ENCODE measurements around the gene TMEM150A. TPM values are rescaled to one million over a fixed set of nuclear protein-coding genes. Genes with fewer than 3 reads are reported as not detected.
"Not testable (repeated sequence)": the region's sequence is repeated elsewhere in the genome, so short reads cannot be mapped to it uniquely, and the experiment has no call there.

Gene TMEM150A
- total RNA-seq, 1 experiment from 2014 or later = 11.1 TPM

GRCh38 chr2:85613717-85614515 is 11.4 kb upstream of the TMEM150A start:
- no peak for DNase-seq (ENCODE audit: extremely low read depth, low read depth)

GRCh38 chr2:85611705-85612587 is 9.4 kb upstream of the TMEM150A start, which contains the start of gene C2orf68:
TSS of gene C2orf68 (minus strand) at chr2:85612066. CDS start at chr2:85611984, 82 bp downstream.
- DNase-seq (ENCODE audit: extremely low read depth, low read depth) = peak; percentile 84

GRCh38 chr2:85611217-85611704 is 8.8 kb upstream of the TMEM150A start:
- DNase-seq (ENCODE audit: extremely low read depth, low read depth) = no peak

- DNase-seq (ENCODE audit: extremely low read depth, low read depth) = no peak
Observed at GRCh38 chr2:85607268-85608215, 5.0 kb upstream of the TMEM150A start.

- DNase-seq (ENCODE audit: extremely low read depth, low read depth) = no peak
Observed at GRCh38 chr2:85606116-85606455, 3.6 kb upstream of the TMEM150A start.

GRCh38 chr2:85605406-85606115 is 3.1 kb upstream of the TMEM150A start:
- DNase-seq (ENCODE audit: extremely low read depth, low read depth) = no peak

GRCh38 chr2:85604568-85605339 is 2.3 kb upstream of the TMEM150A start:
- no peak for DNase-seq (ENCODE audit: extremely low read depth, low read depth)

- not testable (repeated sequence) for DNase-seq (ENCODE audit: extremely low read depth, low read depth)
Observed at GRCh38 chr2:85604133-85604444, 1.6 kb upstream of the TMEM150A start.

GRCh38 chr2:85601771-85602475 is 575 bp downstream of the TMEM150A start:
- DNase-seq (ENCODE audit: extremely low read depth, low read depth) = no peak

GRCh38 chr2:85600951-85601770 is 1.3 kb downstream of the TMEM150A start:
- DNase-seq (ENCODE audit: extremely low read depth, low read depth) = no peak

- DNase-seq (ENCODE audit: extremely low read depth, low read depth) = no peak
Observed at GRCh38 chr2:85600235-85600575, 2.3 kb downstream of the TMEM150A start.

- DNase-seq (ENCODE audit: extremely low read depth, low read depth) = no peak
Observed at GRCh38 chr2:85599468-85600234, 2.8 kb downstream of the TMEM150A start.

- no peak for DNase-seq (ENCODE audit: extremely low read depth, low read depth)
Observed at GRCh38 chr2:85598594-85599340, 3.7 kb downstream of the TMEM150A start.

- no peak for DNase-seq (ENCODE audit: extremely low read depth, low read depth)
Observed at GRCh38 chr2:85597241-85597640, 5.3 kb downstream of the TMEM150A start.

GRCh38 chr2:85596486-85597143 is 5.9 kb downstream of the TMEM150A start:
- no peak for DNase-seq (ENCODE audit: extremely low read depth, low read depth)

GRCh38 chr2:85596026-85596333 is 6.5 kb downstream of the TMEM150A start:
- DNase-seq (ENCODE audit: extremely low read depth, low read depth) = no peak
